ENCODE results near the gene PAH.

PAH gene

GRCh38 chr12:102816816-102817434 is 100.1 kb downstream of the PAH start:
- DNase-seq (ENCODE audit: low read depth): no peak

- no peak for DNase-seq (ENCODE audit: low read depth)
Measured at GRCh38 chr12:102814691-102815367, 102.2 kb downstream of the PAH start.

- DNase-seq (ENCODE audit: low read depth): no peak
Measured at GRCh38 chr12:102812344-102812743, 104.7 kb downstream of the PAH start.

GRCh38 chr12:102811110-102811737 is 105.8 kb downstream of the PAH start:
- no peak for DNase-seq (ENCODE audit: low read depth)

- DNase-seq (ENCODE audit: low read depth): no peak
Measured at GRCh38 chr12:102808412-102808811, 108.6 kb downstream of the PAH start.

GRCh38 chr12:102806592-102806991 is 110.5 kb downstream of the PAH start:
- DNase-seq (ENCODE audit: low read depth): no peak

GRCh38 chr12:102806110-102806509 is 110.9 kb downstream of the PAH start:
- no peak for DNase-seq (ENCODE audit: low read depth)

- no peak for DNase-seq (ENCODE audit: low read depth)
Measured at GRCh38 chr12:102800565-102800964, 116.5 kb downstream of the PAH start.

GRCh38 chr12:102799229-102799628 is 117.8 kb downstream of the PAH start:
- no peak for DNase-seq (ENCODE audit: low read depth)

- no peak for DNase-seq (ENCODE audit: low read depth)
Measured at GRCh38 chr12:102797528-102797927, 119.5 kb downstream of the PAH start.

- no peak for DNase-seq (ENCODE audit: low read depth)
Measured at GRCh38 chr12:102793921-102794320, 123.1 kb downstream of the PAH start.

Data from GM04503 (cell line).